GM12872 (cell line): ENCODE results near the gene NECTIN4.
A peak's percentile ranks its signal among the peaks of the same experiment; 100 is the strongest.

Source experiments
- CTCF ChIP-seq: IDR thresholded peaks from 3 replicates; pipeline ENCODE4 v1.5.1; 2011; ENCODE audit warnings: low read depth, mild to moderate bottlenecking, low read length, moderate library complexity; ENCODE audit not compliant: insufficient read depth

Gene NECTIN4

GRCh38 chr1:161080441-161081405 is 8.6 kb downstream of the NECTIN4 start:
- no peak for TF ChIP-seq CTCF

- 0 out of 3 replicates have a peak, but pooled peaks have one; percentile 11 for TF ChIP-seq CTCF
These were observed 9.8 kb downstream of the NECTIN4 start for GRCh38 chr1:161079436-161080110.

- no peak for TF ChIP-seq CTCF
These were observed 11.9 kb downstream of the NECTIN4 start for GRCh38 chr1:161077426-161077825.

- no peak for TF ChIP-seq CTCF
These were observed 12.9 kb downstream of the NECTIN4 start for GRCh38 chr1:161076410-161076809.

- no peak for TF ChIP-seq CTCF
These were observed 14.5 kb downstream of the NECTIN4 start for GRCh38 chr1:161074676-161075368.

GRCh38 chr1:161073474-161074121 is 15.8 kb downstream of the NECTIN4 start:
- no peak for TF ChIP-seq CTCF
